H9 (cell line): Measurements from ENCODE around the gene ASB10. TPM values are rescaled to one million over a fixed set of nuclear protein-coding genes. Genes with fewer than 3 reads are reported as not detected.

Experiments
- DNase-seq: peaks from one replicate; pipeline ENCODE4 v3.0.0-alpha.2; 2017
- H2AFZ ChIP-seq: one replicate; pipeline ENCODE4 v1.6.1; 2013; ENCODE audit warnings: mild to moderate bottlenecking, low read length, control low read depth, moderate library complexity
- H2AK5ac ChIP-seq: 2 replicates; pipeline ENCODE4 v1.6.1; 2013; ENCODE audit warnings: low read length, control low read depth, mixed read lengths; ENCODE audit not compliant: insufficient read length
- H2BK120ac ChIP-seq: one replicate; pipeline ENCODE4 v1.6.1; 2013; ENCODE audit warnings: low read depth, mild to moderate bottlenecking, low read length, control low read depth, inconsistent platforms; ENCODE audit not compliant: poor library complexity, severe bottlenecking
- H2BK12ac ChIP-seq: 2 replicates; pipeline ENCODE4 v1.6.1; 2013; ENCODE audit warnings: low read length, control low read depth, mixed read lengths, low read depth; ENCODE audit not compliant: insufficient read length
- H2BK15ac ChIP-seq: 2 replicates; pipeline ENCODE4 v1.6.1; 2013; ENCODE audit warnings: low read depth, low read length, control low read depth
- H2BK20ac ChIP-seq: one replicate; pipeline ENCODE4 v1.6.1; 2013; ENCODE audit warnings: low read depth, mild to moderate bottlenecking, low read length, control low read depth, inconsistent platforms; ENCODE audit not compliant: poor library complexity, severe bottlenecking
- H2BK5ac ChIP-seq: 2 replicates; pipeline ENCODE4 v1.6.1; 2013; ENCODE audit warnings: low read length, control low read depth, mixed read lengths; ENCODE audit not compliant: insufficient read length
- H3K14ac ChIP-seq: 2 replicates; pipeline ENCODE4 v1.6.1; 2013; ENCODE audit warnings: low read length, control low read depth; ENCODE audit not compliant: insufficient read depth
- H3K18ac ChIP-seq: 2 replicates; pipeline ENCODE4 v1.6.1; 2013; ENCODE audit warnings: low read depth, mild to moderate bottlenecking, mixed read lengths, low read length, control low read depth; ENCODE audit not compliant: insufficient read length
- H3K23ac ChIP-seq: 2 replicates; pipeline ENCODE4 v1.6.1; 2013; ENCODE audit warnings: low read length, control low read depth, mixed read lengths, low read depth; ENCODE audit not compliant: insufficient read length
- H3K23me2 ChIP-seq: 2 replicates; pipeline ENCODE4 v1.6.1; 2013; ENCODE audit warnings: low read depth, mild to moderate bottlenecking, mixed read lengths, low read length, control low read depth; ENCODE audit not compliant: insufficient read length, poor library complexity, severe bottlenecking
- H3K27ac ChIP-seq: 2 replicates; pipeline ENCODE4 v1.5.1; 2013; ENCODE audit warnings: low read length, control low read depth, mixed read lengths, low read depth; ENCODE audit not compliant: insufficient read length
- H3K27me3 ChIP-seq: 2 replicates; pipeline ENCODE4 v1.6.1; 2013; ENCODE audit warnings: low read length, control low read depth, inconsistent platforms; ENCODE audit not compliant: insufficient read depth
- H3K4ac ChIP-seq: 2 replicates; pipeline ENCODE4 v1.6.1; 2013; ENCODE audit warnings: low read depth, mild to moderate bottlenecking, control low read depth, inconsistent platforms, low read length, moderate library complexity
- H3K4me1 ChIP-seq: 2 replicates; pipeline ENCODE4 v1.6.1; 2013; ENCODE audit warnings: low read length, control low read depth, inconsistent platforms; ENCODE audit not compliant: insufficient read depth
- H3K4me2 ChIP-seq: 2 replicates; pipeline ENCODE4 v1.6.1; 2013; ENCODE audit warnings: low read length, control low read depth, mixed read lengths; ENCODE audit not compliant: insufficient read length, insufficient read depth
- H3K56ac ChIP-seq: 2 replicates; pipeline ENCODE4 v1.6.1; 2013; ENCODE audit warnings: low read depth, mild to moderate bottlenecking, mixed read lengths, low read length, control low read depth; ENCODE audit not compliant: insufficient read length
- H3K79me1 ChIP-seq: 2 replicates; pipeline ENCODE4 v1.6.1; 2013; ENCODE audit warnings: low read depth, mild to moderate bottlenecking, moderate library complexity, low read length, control low read depth, inconsistent platforms; ENCODE audit not compliant: insufficient read depth, poor library complexity, severe bottlenecking
- H3K79me2 ChIP-seq: 2 replicates; pipeline ENCODE4 v1.6.1; 2013; ENCODE audit warnings: low read length, control low read depth, inconsistent platforms; ENCODE audit not compliant: insufficient read depth
- H3K9ac ChIP-seq: 2 replicates; pipeline ENCODE4 v1.6.1; 2013; ENCODE audit warnings: low read length, control low read depth, mixed read lengths; ENCODE audit not compliant: insufficient read length; ENCODE audit errors: extremely low read depth
- H3K9me3 ChIP-seq: one replicate; pipeline ENCODE4 v1.6.1; 2013; ENCODE audit warnings: low read depth, low read length, inconsistent platforms; ENCODE audit not compliant: control insufficient read depth
- H3T11ph ChIP-seq: one replicate; pipeline ENCODE4 v1.6.1; 2013; ENCODE audit warnings: mild to moderate bottlenecking, low read length, control low read depth, inconsistent platforms
- H4K20me1 ChIP-seq: one replicate; pipeline ENCODE4 v1.6.1; 2013; ENCODE audit not compliant: control insufficient read depth, insufficient read length, insufficient read depth
- H4K5ac ChIP-seq: 2 replicates; pipeline ENCODE4 v1.6.1; 2013; ENCODE audit warnings: low read depth, mild to moderate bottlenecking, mixed read lengths, low read length, control low read depth; ENCODE audit not compliant: insufficient read length
- H4K8ac ChIP-seq: replicated peaks from 2 replicates; pipeline ENCODE4 v1.6.1; 2013; ENCODE audit warnings: low read length, control low read depth, mixed read lengths, low read depth; ENCODE audit not compliant: insufficient read length
- H4K91ac ChIP-seq: 2 replicates; pipeline ENCODE4 v1.6.1; 2013; ENCODE audit warnings: low read depth, mild to moderate bottlenecking, moderate library complexity, mixed read lengths, low read length, control low read depth; ENCODE audit not compliant: insufficient read length
- H3K27ac Mint-ChIP-seq, 3 experiments: 2 replicates in 2 of 3; 3 replicates in 1 of 3; pipeline ENCODE4 v1.8.0; 2020 to 2021; ENCODE audit warnings: mixed read lengths in 3 of 3, mild to moderate bottlenecking in 1 of 3, moderate library complexity in 1 of 3
- H3K27me3 Mint-ChIP-seq: 2 replicates; pipeline ENCODE4 v1.8.0; 2021; ENCODE audit warnings: low read depth, mild to moderate bottlenecking, moderate library complexity, mixed read lengths
- H3K36me3 Mint-ChIP-seq, 3 experiments: 2 replicates in 2 of 3; 3 replicates in 1 of 3; pipeline ENCODE4 v1.8.0; 2020 to 2021; ENCODE audit warnings: low read depth in 3 of 3, mixed read lengths in 3 of 3; ENCODE audit not compliant: insufficient read depth in 1 of 3
- H3K4me1 Mint-ChIP-seq, 2 experiments: 2 replicates each; pipeline ENCODE4 v1.8.0; 2020; ENCODE audit warnings: mixed read lengths in 2 of 2
- H3K4me3 Mint-ChIP-seq, 2 experiments: 2 replicates in 1 of 2; 3 replicates in 1 of 2; pipeline ENCODE4 v1.8.0; 2020 to 2021; ENCODE audit warnings: mild to moderate bottlenecking in 2 of 2, mixed read lengths in 2 of 2, moderate library complexity in 1 of 2
- H3K9me3 Mint-ChIP-seq, 2 experiments: 2 replicates in 1 of 2; 3 replicates in 1 of 2; pipeline ENCODE4 v1.8.0; 2020; ENCODE audit warnings: mild to moderate bottlenecking in 2 of 2, mixed read lengths in 2 of 2, moderate library complexity in 1 of 2
- WGBS: extraction: QIAGEN DNeasy Blood & Tissue Kit; methylation state at CpG from one replicate; pipeline ENCODE4 v1.1.7; 2013; ENCODE audit warnings: missing lambda C conversion rate, low lambda C conversion rate, mixed read lengths; ENCODE audit not compliant: insufficient read length; ENCODE audit errors: extremely low coverage; 5-methylcytosine and 5-hydroxymethylcytosine counted together
- total RNA-seq: library from RNA; stranded (reverse); gene quantifications from 2 replicates; pipeline ENCODE4 v1.2.1, GENCODE V29; 2021
- TF ChIP-seq, protein P1 (sequence below): fragments of 200-600 bp; sonication (generic); conservative IDR thresholded peaks from 3 replicates; pipeline ENCODE4 v1.8.0; 2021; ENCODE audit warnings: antibody characterized with exemption, mild to moderate bottlenecking

Gene ASB10
- total RNA-seq, 1 experiment from 2014 or later = not detected

DNA sequence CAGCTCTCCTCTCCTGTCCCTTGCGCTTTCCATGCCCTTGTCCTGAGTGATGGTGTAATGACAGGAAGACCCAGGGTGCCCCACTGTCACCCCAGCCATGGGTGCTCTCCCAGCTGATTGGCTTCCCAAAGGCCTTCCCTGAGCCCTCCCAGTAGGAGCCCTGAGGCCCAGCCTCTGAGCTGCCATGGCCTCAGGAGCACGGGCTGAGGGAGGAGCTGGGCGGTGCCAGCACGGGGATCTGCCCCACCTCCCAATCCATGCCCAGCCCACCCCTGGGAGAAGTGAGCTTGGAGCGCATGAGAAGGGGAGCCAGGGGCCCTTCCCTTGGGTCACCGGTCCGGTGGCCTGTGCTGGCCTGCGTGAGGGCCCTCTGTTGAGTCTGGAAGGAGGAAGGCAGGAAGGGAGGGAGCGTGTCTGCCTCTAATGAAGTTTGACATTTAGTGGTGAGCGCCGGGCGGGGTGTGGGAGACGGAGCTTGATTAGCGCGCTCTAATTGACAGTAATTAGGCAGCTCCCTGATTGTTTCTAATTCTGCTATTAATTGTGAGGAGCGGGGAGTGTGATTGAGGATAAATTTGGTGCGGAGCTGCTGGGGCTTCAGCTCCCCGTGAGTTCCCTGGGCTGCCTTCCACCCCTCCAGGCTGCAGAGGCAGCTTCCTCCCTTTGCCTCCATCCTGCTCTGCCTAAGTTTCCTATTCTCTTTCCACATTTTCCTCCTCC is 47.8 kb downstream of the ASB10 start:
- no peak for DNase-seq
- Histone ChIP-seq H3K79me1 (no peaks in the 10 kb centered on the region), H4K8ac (no peak overlapping the region), H4K20me1 (no peaks in the 10 kb centered on the region), H3K56ac (no peak overlapping the region), H2BK20ac (no peak overlapping the region), H4K91ac (no peak overlapping the region), H4K5ac (no peak overlapping the region), H3K79me2 (no peaks in the 10 kb centered on the region), H2BK5ac (no peak overlapping the region), H3K4me1 (no peaks in the 10 kb centered on the region; the same call in 1 of the 2 replicates), H3K18ac (no peak overlapping the region), H2BK12ac (no peak overlapping the region), H3K27ac (no peak overlapping the region), H2BK15ac (no peak overlapping the region), H3K23ac (no peak overlapping the region), H3K9ac (no peak overlapping the region), H2AFZ (no peak overlapping the region), H3K4ac (no peak overlapping the region), H2BK120ac (no peak overlapping the region), H3K9me3 (no peaks in the 10 kb centered on the region), H3K23me2 (no peaks in the 10 kb centered on the region), H3K4me2 (no peak overlapping the region), H3T11ph (no peak overlapping the region), H3K27me3 (no peaks in the 10 kb centered on the region), H3K14ac (no peak overlapping the region), H2AK5ac (no peak overlapping the region)
- WGBS = no CpG with 5 or more reads among the region's 18 CpGs
- peak overlapping the region in 1 of 2 experiments; percentile 0; a peak in 1 of 5 replicates for H3K4me3 Mint-ChIP-seq
- H3K4me1 Mint-ChIP-seq = peaks cover 32 to 56% of the 10 kb centered on the region in 2 experiments
- peaks cover 19 to 61% (median 23%) of the 10 kb centered on the region in 3 experiments; a peak in 6 of 7 replicates for H3K36me3 Mint-ChIP-seq
- H3K27ac Mint-ChIP-seq = peak overlapping the region in 2 of 3 experiments; percentile 2 to 62; a peak in 2 of 7 replicates
- no peaks in the 10 kb centered on the region; a peak in 2 of 5 replicates for H3K9me3 Mint-ChIP-seq
- H3K27me3 Mint-ChIP-seq = no peaks in the 10 kb centered on the region; the same call in 1 of the 2 replicates
- TF ChIP-seq, protein P1, sequence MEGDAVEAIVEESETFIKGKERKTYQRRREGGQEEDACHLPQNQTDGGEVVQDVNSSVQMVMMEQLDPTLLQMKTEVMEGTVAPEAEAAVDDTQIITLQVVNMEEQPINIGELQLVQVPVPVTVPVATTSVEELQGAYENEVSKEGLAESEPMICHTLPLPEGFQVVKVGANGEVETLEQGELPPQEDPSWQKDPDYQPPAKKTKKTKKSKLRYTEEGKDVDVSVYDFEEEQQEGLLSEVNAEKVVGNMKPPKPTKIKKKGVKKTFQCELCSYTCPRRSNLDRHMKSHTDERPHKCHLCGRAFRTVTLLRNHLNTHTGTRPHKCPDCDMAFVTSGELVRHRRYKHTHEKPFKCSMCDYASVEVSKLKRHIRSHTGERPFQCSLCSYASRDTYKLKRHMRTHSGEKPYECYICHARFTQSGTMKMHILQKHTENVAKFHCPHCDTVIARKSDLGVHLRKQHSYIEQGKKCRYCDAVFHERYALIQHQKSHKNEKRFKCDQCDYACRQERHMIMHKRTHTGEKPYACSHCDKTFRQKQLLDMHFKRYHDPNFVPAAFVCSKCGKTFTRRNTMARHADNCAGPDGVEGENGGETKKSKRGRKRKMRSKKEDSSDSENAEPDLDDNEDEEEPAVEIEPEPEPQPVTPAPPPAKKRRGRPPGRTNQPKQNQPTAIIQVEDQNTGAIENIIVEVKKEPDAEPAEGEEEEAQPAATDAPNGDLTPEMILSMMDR = no peak
